ENCODE measurements around the gene ADAMTS6. TPM values are rescaled to one million over a fixed set of nuclear protein-coding genes. Genes with fewer than 3 reads are reported as not detected.
A peak's percentile ranks its signal among the peaks of the same experiment; 100 is the strongest.
"Not testable (repeated sequence)": the region's sequence is repeated elsewhere in the genome, so short reads cannot be mapped to it uniquely, and the experiment has no call there.

Gene ADAMTS6
- total RNA-seq, 1 donor from 2014 or later, result 52.4 TPM

DNA sequence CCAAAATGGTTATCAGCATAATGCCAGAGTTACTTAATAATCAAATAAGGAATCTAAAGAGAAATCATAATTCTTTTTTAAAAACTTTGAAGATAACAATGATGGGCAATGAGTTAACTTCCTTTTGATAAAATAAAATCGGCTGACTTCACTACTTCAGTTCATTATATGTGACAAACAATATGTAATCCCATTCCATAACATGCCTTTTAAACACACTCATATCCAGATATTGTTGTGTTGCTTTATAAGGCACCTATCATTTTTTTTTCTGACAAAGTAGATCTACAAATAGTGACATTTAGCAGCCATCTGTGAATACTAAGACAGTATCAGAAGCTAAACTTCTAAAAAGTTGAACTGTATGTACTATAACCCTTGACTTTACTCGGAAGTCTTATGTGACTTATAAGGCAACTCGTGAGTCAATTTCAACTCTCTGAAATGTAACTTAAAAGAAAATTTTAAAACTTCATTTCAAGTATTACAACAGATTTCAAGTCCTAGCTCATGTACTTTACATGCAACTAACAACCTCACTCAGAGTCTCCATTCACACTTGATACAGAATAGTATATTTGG, 7.5 kb downstream of the ADAMTS6 start:
- DNase-seq, result peak; percentile 76

DNA sequence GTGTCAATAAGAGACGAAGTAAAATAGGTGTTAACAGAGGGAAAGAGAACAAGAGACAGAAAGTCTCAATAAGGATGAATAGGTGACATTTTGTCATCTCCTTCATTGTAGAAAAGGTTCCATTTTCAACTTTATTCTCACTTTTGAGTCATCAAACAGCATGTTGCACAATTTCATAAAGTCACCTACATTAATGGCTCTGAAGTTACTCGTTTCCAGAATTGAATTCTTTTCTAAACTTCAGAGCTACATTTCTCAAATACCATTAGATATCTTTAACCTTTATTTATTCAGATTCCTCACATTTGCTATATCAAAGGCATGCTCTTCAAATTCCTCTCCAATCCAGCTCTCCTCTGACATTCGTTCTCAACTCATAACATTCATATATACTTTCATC, 13.1 kb downstream of the ADAMTS6 start:
- DNase-seq, result no peak

DNA sequence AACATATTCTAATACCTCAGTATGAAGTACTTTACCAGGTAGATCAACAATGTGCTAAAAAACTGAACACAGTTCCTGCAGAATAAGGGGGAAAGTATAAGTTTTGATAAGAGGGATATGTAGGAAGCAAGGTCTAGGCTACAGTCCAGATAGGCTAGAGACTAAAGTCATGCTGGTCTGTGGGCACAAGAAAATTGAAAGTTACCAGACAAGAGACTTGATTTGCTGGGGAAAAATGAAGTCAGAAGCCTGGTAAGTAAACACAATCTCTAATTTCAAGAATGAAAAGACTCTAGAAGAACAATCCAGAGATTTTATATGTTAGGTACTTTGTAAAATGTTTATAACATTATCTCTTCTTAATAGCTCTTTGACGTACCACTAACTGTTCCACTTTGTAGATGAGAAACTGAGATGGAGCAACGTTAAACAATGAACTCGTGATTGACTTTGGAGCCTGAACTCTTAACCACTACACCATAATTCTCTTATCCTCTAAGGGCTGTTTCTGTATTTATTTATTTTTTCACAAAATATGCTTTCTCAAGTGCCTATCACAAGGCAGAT, 19.5 kb downstream of the ADAMTS6 start:
- no peak for DNase-seq

DNA sequence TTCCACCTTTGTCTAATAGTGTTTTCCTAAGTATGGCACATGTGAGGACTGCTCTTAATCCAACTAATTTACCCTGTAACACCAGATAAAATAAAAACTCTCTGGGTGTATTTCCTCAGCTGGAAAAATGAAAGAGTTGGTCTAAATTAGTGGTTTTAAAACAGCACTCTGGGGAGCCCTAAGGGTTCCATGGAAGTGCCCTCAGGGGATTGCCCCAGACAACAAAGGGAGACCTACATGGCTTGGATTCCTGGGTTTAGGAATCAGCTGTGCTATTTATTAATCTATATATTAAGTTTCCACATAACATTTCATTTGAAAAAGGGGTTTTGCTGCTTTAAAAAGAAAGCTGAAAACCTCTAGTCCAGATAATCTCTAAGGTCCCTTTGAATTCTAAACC, 20.2 kb downstream of the ADAMTS6 start:
- DNase-seq, result no peak

GRCh38 chr5:65459995-65460394, 21.7 kb downstream of the ADAMTS6 start:
- no peak for DNase-seq

DNA sequence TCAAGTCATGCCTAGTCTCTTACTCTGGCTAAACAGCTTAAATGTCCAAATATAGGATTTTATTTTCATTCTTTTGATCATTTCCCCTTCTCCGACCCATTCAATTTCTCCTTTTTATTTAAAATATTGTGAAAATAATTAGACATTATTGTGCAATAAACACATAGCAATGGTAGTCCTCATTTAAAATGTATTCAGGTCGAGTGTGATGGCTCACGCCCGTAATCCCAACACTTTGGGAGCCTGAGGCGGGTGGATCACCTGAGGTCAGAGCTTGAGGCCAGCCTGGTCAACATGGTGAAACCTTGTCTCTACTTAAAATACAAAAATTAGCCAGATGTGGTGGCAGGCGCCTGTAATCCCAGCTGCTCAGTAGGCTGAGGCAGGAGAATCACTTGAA, 26.7 kb downstream of the ADAMTS6 start:
- DNase-seq, result no peak

DNA sequence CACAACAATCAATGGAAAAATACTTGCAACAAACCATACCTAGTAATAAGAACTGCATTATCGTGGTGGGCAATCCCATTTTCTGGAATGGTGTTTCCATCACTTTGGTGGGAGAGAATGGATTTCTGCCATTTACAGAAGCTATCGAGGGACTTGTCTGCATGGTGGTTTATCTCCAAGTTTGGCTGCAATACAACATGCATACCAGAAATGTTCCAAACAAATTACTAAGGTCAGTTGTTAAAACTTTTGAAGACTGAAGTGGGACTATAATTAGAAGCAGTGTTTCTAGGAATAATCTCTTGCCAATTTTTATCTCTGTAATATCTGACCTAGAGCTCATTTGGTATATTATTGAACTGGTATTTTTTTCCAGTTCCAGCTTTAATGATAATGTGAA, 30.3 kb downstream of the ADAMTS6 start:
- DNase-seq, result no peak

- no peak for DNase-seq
Observed at GRCh38 chr5:65446682-65447081, 35.0 kb downstream of the ADAMTS6 start.

DNA sequence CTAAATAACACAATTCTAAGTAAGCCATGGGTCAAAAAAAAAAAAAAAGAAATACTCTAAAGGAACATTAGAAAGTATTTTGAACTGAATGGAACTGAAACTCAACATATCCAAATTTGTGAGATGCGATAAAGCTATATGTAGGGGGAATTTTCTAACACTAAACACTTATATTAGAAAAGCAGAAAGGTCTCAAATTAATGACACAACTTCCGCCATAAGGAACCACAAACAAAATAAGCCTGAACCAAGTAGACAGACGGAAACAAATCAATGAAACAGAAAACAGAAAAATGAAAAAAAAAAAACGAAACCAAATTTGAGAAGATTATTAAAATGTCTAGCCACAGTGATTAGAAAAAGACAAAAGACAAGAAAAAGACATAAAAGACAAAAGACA, 39.9 kb downstream of the ADAMTS6 start:
- no peak for DNase-seq

- DNase-seq, result no peak
Observed at GRCh38 chr5:65440456-65440855, 41.3 kb downstream of the ADAMTS6 start.

DNA sequence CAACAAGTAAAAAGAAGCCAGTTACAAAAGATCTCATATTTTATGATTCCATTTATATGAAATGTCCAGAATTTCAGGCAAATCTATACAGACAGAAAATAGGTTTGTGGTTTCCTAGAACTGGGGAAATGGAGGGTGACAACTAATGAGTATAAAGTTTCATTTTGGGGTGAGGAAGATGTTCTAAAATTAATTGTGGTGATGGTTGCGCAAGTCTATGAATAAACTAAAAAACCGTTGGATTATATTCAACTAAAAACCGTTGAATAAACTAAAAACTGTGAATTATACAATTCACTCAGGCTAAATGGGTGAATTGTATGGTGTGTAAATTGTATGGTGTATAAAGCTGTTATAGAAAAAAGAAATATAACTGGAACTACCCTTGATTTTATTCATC, 47.6 kb downstream of the ADAMTS6 start:
- no peak for DNase-seq

- DNase-seq, result no peak
Observed at GRCh38 chr5:65426656-65427055, 55.1 kb downstream of the ADAMTS6 start.

DNA sequence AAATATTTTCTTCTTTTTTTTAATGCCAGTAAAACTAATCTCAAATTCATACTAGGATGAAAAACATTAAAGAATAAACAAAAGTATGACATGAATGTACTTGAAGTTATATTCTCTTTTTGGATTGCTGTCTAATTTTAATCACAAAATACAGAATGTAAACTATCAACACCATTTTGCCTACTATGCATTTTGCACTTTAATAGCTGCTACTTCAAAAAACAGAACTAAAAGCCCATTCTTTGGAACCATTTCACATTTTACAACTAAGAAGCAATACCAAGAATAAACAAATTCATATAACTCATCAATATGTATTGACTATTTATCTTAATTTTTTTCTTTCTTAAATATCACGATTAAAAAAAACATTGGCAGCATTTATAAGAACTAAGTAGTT, 58.1 kb downstream of the ADAMTS6 start:
- no peak for DNase-seq

DNA sequence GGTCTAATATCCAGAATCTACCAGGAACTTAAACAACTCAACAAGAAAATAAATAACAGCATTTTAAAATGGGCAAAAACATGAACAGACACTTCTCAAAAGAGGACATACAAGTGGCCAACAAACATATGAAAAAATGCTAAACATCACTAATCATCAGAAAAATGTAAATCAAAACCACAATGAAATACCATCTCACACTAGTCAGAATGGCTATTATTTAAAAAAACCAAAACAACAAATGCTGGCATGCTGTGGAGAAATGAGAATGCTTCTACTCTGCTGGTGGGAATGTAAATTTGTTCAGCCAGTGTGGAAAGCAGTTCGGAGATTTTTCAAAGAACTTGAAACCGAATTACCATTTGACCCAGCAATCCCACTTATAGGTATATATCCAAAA, 63.1 kb downstream of the ADAMTS6 start:
- no peak for DNase-seq

DNA sequence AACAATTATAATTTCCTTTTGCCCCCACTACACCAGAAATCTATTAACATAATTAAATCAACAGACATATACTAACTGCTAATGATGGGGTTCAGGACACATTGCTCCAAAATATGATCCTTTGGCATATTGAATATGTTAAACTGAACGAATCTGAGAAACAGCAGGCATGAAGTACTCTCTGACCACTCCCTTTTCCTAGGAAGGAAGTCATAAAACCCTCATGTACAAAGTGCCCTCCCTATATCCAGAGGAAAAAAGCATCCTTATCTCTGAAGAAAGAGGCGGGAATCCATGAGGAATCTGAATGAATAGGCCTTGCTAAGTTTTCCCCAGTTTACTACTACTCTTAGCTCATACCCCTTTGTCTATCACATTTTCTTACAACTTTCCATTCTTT, 67.9 kb downstream of the ADAMTS6 start:
- DNase-seq, result peak; percentile 6

GRCh38 chr5:65412842-65413241, 68.9 kb downstream of the ADAMTS6 start:
- DNase-seq, result no peak

DNA sequence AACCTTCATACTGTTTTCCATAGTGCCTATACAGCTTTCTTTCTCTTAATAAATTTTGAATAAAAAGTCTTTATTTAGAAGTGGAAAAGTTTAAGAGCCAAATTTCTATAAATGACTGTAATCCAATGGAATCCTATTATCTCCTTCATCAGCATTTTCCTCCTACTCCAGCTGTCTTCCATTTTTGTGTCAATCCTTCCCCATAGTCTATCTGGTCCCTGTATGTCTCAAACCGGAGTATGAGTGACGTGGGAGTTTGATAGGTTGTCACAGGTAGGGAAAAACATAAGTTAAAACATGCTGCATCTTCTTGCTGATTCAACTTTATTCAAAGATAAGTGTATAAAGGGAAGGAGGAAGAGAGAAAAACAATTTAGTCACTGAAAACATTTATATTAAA, 70.4 kb downstream of the ADAMTS6 start:
- no peak for DNase-seq

DNA sequence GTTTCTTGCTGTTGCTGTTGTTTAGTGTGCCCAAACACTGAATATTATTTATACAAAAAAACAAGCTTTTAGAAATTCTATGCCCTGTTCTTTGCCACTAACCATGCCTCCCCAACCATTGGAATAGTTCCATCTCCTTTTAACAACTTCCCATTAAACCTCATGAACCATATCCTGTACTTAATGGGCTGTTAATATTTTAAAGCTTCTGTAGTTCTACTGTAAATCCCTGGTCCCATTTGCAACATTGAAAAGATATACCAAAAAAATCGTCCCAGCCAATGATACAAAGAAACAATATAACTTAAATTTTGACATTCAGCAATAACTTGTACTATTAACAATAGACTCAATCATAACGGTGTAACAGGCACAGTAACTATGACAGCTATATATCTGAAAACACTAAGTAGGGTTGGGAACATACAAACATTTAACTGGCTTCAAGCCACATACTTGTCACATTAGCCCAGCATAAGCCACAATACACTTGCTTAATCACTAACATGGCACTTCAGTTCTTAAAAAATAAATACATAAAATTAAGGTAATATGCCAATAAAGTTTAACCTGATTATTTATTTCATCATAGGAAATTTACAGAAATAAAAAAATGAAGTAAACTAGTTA, 86.1 kb downstream of the ADAMTS6 start:
- DNase-seq, result peak; percentile 70

DNA sequence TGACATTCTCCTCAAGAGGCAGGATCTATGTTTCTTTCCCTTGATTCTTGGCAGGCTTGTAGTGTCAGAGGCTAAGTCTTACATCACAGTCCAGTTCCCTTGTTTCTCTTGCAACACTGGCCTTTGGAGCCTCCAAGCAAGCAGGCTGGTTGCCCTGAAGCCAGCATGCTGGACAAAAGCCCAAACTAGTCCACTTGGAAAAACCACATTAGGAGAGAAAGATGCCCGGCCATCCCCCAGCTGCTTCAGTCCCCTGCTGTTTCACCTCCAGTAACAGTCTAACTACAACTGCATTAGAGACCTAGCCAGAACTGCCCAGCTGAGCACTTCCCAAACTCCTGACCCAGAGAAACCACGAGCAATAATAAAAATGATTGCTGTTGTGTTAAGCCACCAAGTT, 87.6 kb downstream of the ADAMTS6 start:
- DNase-seq, result no peak

DNA sequence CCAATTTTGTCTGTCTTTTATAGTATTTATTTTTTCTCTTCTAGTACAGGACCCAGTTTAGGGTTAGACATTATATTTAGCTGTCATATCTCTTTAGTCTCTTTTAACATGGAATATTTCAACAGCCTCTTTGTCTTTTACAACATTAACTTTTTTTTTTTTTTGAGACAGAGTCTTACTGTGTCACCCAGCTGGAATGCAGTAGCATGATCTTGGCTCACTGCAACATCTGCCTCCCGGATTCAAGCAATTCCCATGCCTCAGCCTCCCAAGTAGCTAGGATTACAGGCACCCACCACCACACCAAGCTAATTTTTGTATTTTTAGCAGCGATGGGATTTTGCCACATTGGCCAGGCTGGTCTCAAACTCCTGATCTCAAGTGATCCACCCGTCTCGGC, 90.1 kb downstream of the ADAMTS6 start:
- no peak for DNase-seq

GRCh38 chr5:65390208-65390607, 91.5 kb downstream of the ADAMTS6 start:
- DNase-seq, result no peak

DNA sequence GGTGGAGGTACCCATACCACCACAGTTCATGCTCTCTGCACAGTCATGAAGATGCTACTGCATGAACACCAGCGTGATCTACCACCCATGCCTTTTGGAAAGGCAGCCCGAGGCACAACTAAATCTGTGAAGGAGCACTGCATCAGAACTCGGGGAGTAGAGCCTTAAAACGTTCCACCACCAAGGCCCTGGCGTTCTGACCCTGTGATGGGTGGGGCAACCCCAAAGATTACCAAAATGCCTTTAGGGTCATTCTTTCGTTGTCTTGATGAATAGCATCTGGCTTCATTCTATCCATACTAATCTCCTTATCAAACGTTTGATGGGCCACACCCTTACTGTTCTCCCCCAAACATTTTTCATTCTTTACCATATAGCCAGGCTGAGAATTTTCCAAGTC, 97.9 kb downstream of the ADAMTS6 start:
- no peak for DNase-seq

DNA sequence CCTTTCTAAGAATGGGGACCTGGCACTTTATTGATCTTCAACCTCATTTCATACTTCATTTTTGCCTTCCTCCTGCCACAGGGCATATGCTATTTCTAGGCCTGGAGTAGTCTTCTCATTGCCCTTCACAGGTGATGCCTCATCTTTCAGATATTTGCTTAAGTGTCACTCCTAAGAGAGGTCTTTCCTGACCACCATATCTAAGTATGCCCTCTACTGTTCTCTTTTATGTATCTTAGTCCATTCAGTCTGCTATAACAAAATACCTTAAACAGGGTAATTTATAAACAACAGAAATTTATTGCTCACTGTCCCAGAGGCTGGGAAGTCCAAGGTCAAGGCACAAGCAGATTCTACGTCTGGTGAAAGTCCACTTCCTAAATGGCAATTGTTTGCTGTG, 99.1 kb downstream of the ADAMTS6 start:
- no peak for DNase-seq

GRCh38 chr5:65370505-65370904, 111.2 kb downstream of the ADAMTS6 start:
- DNase-seq, result not testable (repeated sequence)

DNA sequence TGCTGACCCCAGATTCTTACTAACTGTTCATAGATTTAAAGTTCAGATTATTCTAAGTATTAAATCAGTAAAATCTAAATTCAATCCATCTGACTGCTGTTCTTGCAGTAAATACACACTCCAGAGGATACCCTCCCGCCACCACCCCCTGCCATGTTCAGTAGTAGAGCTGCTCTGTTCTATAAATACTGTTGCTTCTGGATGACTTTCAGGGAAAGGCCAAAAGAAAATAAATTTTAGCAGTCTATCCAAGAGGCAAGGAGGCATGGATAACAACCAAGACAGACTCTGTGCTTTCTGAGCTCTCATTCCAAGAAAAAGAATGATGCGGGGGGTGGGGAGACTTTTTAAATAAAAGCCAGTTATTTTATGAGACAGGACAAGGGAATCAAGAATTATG, 115.1 kb downstream of the ADAMTS6 start:
- no peak for DNase-seq
